Activated CD4-positive, alpha-beta T cell treated with anti-CD3 and anti-CD28 coated beads for 48 hours (primary cell): ENCODE measurements around the gene ADM2.

ENCODE experiments used
- DNase-seq: peaks from one replicate; pipeline ENCODE4 v3.0.0-alpha.2; 2020

The ADM2 gene

GRCh38 chr22:50467773-50468440 is 13.4 kb upstream of the ADM2 start:
- DNase-seq = no peak

- no peak for DNase-seq
Observed at GRCh38 chr22:50468626-50469025, 12.7 kb upstream of the ADM2 start.

- peak; percentile 93 for DNase-seq
Observed at GRCh38 chr22:50469377-50470305, 11.7 kb upstream of the ADM2 start.

GRCh38 chr22:50470491-50470890 is 10.9 kb upstream of the ADM2 start:
- no peak for DNase-seq

- no peak for DNase-seq
Observed at GRCh38 chr22:50471197-50471847, 10.0 kb upstream of the ADM2 start.

- no peak for DNase-seq
Observed at GRCh38 chr22:50471962-50472361, 9.4 kb upstream of the ADM2 start.

- DNase-seq = peak; percentile 69
Observed at GRCh38 chr22:50473088-50473487, 8.3 kb upstream of the ADM2 start.

GRCh38 chr22:50473855-50474671 is 7.3 kb upstream of the ADM2 start:
- DNase-seq = peak; percentile 64

- DNase-seq = peak; percentile 92
Observed at GRCh38 chr22:50474710-50475651, 6.4 kb upstream of the ADM2 start, which contains the start of gene SBF1. TSS of gene SBF1 (minus strand) at chr22:50475035. CDS start at chr22:50474840, 195 bp downstream.

- no peak for DNase-seq
Observed at GRCh38 chr22:50475652-50476002, 5.7 kb upstream of the ADM2 start.

GRCh38 chr22:50476868-50477267 is 4.5 kb upstream of the ADM2 start:
- no peak for DNase-seq

- no peak for DNase-seq
Observed at GRCh38 chr22:50477923-50478322, 3.4 kb upstream of the ADM2 start.

- no peak for DNase-seq
Observed at GRCh38 chr22:50479721-50480120, 1.6 kb upstream of the ADM2 start.

- no peak for DNase-seq
Observed at GRCh38 chr22:50481045-50481439, 301 bp upstream of the ADM2 start.

- no peak for DNase-seq
Observed at GRCh38 chr22:50482107-50483074, 1.0 kb downstream of the ADM2 start.

- DNase-seq = no peak
Observed at GRCh38 chr22:50483106-50483505, 1.8 kb downstream of the ADM2 start.

GRCh38 chr22:50483556-50483955 is 2.2 kb downstream of the ADM2 start:
- no peak for DNase-seq

GRCh38 chr22:50483977-50484853 is 2.9 kb downstream of the ADM2 start:
- DNase-seq = no peak
